HFFc6 (cell line): ENCODE measurements around the gene SPATA2L. TPM values are rescaled to one million over a fixed set of nuclear protein-coding genes. Genes with fewer than 3 reads are reported as not detected.

ENCODE experiments used
- DNase-seq: peaks from one replicate; pipeline ENCODE4 v3.0.0-alpha.2; 2018
- H3K27ac Mint-ChIP-seq: 2 replicates; pipeline ENCODE4 v1.8.0; 2020; ENCODE audit warnings: mild to moderate bottlenecking, mixed read lengths
- H3K27me3 Mint-ChIP-seq: 2 replicates; pipeline ENCODE4 v1.8.0; 2021; ENCODE audit warnings: mild to moderate bottlenecking, moderate library complexity, mixed read lengths; ENCODE audit not compliant: insufficient read depth
- H3K36me3 Mint-ChIP-seq: 2 replicates; pipeline ENCODE4 v1.8.0; 2021; ENCODE audit warnings: low read depth, mixed read lengths
- H3K4me1 Mint-ChIP-seq: 2 replicates; pipeline ENCODE4 v1.8.0; 2020; ENCODE audit warnings: low read depth, mixed read lengths
- H3K4me3 Mint-ChIP-seq: 2 replicates; pipeline ENCODE4 v1.8.0; 2020; ENCODE audit warnings: mild to moderate bottlenecking, moderate library complexity, mixed read lengths
- H3K9me3 Mint-ChIP-seq: 2 replicates; pipeline ENCODE4 v1.8.0; 2020; ENCODE audit warnings: mild to moderate bottlenecking, mixed read lengths
- total RNA-seq, 6 experiments: library from RNA; stranded (reverse); fragmentation: NEBNext Ultra II Directional; extraction: Animal tissue kit (Norgen Biotek cat#: 25700); gene quantifications; 2 replicates in 1 of 6; 3 replicates in 5 of 6; pipeline ENCODE4 v1.2.3, GENCODE V29; 2021
- TF ChIP-seq, protein P1 (sequence below): fragments of 200-600 bp; sonication (generic); IDR thresholded peaks from 2 replicates; pipeline ENCODE4 v1.5.0; 2021; ENCODE audit warnings: antibody characterized with exemption, mild to moderate bottlenecking

SPATA2L gene
- total RNA-seq, 6 experiments from 2014 or later, result 5.6 to 6.9 (median 5.9) TPM

DNA sequence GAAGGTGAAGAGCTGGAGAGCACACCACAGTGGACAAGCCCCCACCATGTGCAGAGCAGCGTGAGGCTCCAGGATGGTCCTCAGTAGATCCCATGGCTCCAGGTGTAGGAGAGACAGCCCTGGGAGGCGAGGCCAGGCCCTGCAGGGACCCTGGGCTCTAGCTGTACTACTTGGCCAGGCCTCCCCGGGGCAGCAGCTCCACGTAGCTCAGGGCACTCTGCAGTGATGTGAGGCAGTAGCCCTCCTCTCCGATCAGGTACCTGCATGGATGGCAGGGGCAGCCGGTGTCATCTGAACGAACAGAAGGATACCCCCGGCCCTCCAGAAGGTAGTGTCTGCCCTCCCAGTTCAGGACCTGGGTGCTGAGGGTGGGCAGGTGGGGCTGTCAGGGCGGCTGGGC lies 6.2 kb upstream of the SPATA2L start:
- Mint-ChIP-seq H3K27ac (no peak overlapping the region), H3K9me3 (no peaks in the 10 kb centered on the region), H3K4me1 (no peaks in the 10 kb centered on the region), H3K36me3 (no peaks in the 10 kb centered on the region), H3K27me3 (peaks cover 4% of the 10 kb centered on the region; the same call in 1 of the 2 replicates), H3K4me3 (no peak overlapping the region)
- TF ChIP-seq, protein P1, sequence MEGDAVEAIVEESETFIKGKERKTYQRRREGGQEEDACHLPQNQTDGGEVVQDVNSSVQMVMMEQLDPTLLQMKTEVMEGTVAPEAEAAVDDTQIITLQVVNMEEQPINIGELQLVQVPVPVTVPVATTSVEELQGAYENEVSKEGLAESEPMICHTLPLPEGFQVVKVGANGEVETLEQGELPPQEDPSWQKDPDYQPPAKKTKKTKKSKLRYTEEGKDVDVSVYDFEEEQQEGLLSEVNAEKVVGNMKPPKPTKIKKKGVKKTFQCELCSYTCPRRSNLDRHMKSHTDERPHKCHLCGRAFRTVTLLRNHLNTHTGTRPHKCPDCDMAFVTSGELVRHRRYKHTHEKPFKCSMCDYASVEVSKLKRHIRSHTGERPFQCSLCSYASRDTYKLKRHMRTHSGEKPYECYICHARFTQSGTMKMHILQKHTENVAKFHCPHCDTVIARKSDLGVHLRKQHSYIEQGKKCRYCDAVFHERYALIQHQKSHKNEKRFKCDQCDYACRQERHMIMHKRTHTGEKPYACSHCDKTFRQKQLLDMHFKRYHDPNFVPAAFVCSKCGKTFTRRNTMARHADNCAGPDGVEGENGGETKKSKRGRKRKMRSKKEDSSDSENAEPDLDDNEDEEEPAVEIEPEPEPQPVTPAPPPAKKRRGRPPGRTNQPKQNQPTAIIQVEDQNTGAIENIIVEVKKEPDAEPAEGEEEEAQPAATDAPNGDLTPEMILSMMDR, result no peak
- DNase-seq, result no peak

DNA sequence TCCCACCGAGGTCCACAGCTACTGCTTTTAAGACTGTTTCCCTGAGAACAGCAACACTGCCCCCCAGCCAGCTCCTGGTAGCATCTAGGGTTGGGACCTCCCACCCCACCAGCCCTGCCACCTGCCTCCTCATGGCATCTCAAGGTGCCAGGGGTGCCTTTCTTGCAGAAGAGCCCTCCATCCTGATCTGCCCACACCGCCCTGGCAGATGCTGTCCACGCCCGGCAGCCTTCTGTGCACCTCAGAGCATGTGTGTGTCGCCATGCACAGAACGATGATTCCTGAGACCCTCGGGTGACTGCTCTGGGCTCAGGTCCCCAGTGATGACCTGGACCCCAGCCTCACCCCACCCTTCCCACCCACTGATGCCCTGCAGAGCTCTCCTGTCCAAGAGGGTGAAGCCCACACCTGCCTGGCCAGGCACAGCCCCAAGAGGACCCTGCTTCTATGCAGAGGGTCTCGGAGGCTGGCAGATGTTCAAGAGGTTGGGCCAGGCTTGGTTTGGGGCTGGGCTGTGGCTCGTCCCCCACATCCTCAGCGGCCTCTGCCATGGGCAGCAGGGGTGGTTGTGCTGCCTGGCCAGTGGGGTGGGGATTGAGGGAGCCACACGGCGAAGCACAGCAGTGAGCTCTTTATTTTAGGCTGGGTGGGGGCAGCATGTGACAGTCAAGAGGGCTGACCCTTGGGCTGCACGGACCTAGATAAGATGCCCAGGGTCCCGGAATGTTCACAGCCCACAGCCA lies 5.2 kb upstream of the SPATA2L start:
- Mint-ChIP-seq H3K4me1 (no peaks in the 10 kb centered on the region), H3K27me3 (peaks cover 4% of the 10 kb centered on the region; the same call in 1 of the 2 replicates), H3K36me3 (no peaks in the 10 kb centered on the region), H3K4me3 (no peak overlapping the region), H3K9me3 (no peaks in the 10 kb centered on the region), H3K27ac (no peak overlapping the region)
- TF ChIP-seq, protein P1, result no peak
- no peak for DNase-seq

DNA sequence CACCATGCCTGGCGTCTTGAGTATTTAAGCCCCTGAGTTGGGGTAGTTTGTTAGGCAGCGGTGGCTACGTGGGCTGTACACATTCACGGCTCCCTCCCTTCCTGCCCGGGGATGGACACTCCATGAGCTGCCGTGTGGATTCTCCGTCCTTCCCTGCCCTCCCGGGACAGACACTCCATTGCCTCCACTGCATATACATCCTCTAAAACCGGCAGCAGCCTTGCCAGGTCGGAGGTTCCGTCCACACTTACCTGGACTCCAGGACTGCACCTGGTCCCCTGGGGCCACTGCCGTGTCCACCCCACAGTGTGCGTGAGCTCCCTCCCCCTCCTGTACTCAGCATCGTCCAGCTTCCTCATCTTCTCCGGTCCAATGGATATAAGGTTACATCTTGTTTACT lies 3.5 kb upstream of the SPATA2L start:
- peaks cover 2% of the 10 kb centered on the region; the same call in 1 of the 2 replicates for H3K4me1 Mint-ChIP-seq
- no peaks in the 10 kb centered on the region for H3K36me3 Mint-ChIP-seq
- no peak for DNase-seq
- no peaks in the 10 kb centered on the region for H3K9me3 Mint-ChIP-seq
- H3K27ac Mint-ChIP-seq, result no peak overlapping the region
- no peak overlapping the region for H3K4me3 Mint-ChIP-seq
- H3K27me3 Mint-ChIP-seq, result peaks cover 2% of the 10 kb centered on the region; the same call in 1 of the 2 replicates
- TF ChIP-seq, protein P1, result no peak

DNA sequence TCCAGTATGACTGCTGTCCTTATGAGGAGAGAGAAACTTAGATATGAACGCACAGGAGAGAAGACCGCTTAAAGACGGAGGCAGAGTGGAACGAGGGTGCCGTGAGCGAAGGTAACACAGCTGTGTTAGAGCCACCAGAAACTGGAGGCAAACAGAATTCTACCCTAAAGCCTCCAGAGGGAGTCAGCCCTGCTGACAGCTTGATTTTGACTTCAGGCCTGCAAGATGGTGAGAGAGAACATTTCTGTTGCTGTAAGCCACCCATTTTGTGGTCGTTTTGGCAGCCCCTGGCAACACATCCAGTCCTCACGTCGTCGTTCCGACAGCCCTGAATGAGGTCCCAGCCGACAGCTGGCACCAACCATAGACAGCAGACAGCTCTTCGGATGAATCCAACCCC lies 2.8 kb upstream of the SPATA2L start:
- DNase-seq, result no peak
- no peak overlapping the region for H3K4me3 Mint-ChIP-seq
- no peak overlapping the region for H3K27ac Mint-ChIP-seq
- no peaks in the 10 kb centered on the region for H3K36me3 Mint-ChIP-seq
- H3K9me3 Mint-ChIP-seq, result no peaks in the 10 kb centered on the region
- TF ChIP-seq, protein P1, result 0 out of 2 replicates have a peak, but pooled peaks have one; percentile 10
- H3K27me3 Mint-ChIP-seq, result peaks cover 2% of the 10 kb centered on the region; the same call in 1 of the 2 replicates
- H3K4me1 Mint-ChIP-seq, result peaks cover 6% of the 10 kb centered on the region; the same call in 1 of the 2 replicates

DNA sequence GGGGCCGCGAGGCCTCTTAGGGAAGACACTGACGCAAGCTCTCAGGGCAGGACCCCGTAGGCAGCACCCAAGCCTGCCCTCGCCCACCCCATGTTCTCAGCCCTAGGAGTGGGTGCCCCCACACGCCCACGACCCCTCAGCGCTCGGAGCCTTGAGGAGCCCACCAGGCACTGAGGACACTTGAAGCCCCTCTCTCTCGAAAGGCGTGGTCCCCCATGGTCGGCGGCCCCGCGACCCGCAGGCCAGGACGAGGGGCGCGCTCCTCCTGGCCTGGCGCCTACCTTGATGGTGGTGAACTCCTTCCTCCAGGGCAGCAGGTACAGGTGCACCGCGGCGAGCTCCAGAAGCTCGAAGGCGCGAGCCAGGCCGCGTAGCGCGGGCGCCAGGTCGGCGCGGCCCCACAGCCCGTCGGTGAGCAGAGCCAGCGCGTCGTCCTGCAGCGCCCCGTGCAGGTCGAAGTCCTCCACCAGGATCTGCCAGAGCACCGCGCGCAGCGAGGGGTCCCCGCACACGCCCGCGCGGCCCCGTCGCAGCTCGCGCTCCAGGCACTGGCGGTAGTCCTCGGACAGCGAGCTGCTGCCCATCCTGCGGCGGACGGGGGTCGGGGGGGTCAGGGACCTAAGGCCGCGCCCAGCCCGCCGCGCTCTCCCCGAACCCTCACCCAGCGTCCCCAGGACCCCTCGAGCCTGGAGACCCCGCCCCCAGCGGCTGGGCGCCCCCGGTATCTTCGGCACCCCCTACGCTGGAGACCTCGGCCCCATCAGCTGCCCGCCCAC lies 668 bp downstream of the SPATA2L start:
- TF ChIP-seq, protein P1, result peak; percentile 60
- Mint-ChIP-seq H3K9me3 (no peaks in the 10 kb centered on the region), H3K4me1 (peaks cover 6% of the 10 kb centered on the region; the same call in 1 of the 2 replicates), H3K4me3 (peak overlapping the region; percentile 76), H3K36me3 (no peaks in the 10 kb centered on the region; the same call in 1 of the 2 replicates), H3K27ac (peak overlapping the region; percentile 70), H3K27me3 (peaks cover 2% of the 10 kb centered on the region; the same call in 1 of the 2 replicates)
- DNase-seq, result no peak
